GM23338 (cell line): ENCODE results near the gene FANCL. TPM values are rescaled to one million over a fixed set of nuclear protein-coding genes. Genes with fewer than 3 reads are reported as not detected.

ENCODE experiments used
- ATAC-seq: fragments of 200-7000 bp; cut with Tn5 transposase; 3 replicates; pipeline ENCODE4 v1.9.1; 2020
- DNase-seq: peaks from one replicate; pipeline ENCODE4 v3.0.0-alpha.2; 2015; ENCODE audit warnings: low spot score
- H2AFZ ChIP-seq: fragments of 200-600 bp; sonication (generic); 2 replicates; pipeline ENCODE4 v1.8.0; 2016; ENCODE audit warnings: antibody characterized with exemption, mild to moderate bottlenecking, moderate library complexity
- H3F3A ChIP-seq: fragments of 200-600 bp; sonication (generic); replicated peaks from 2 replicates; pipeline ENCODE4 v1.8.0; 2017; ENCODE audit warnings: antibody characterized with exemption, mixed run types, low read depth
- H3K27ac ChIP-seq: fragments of 200-600 bp; sonication (generic); 2 replicates; pipeline ENCODE4 v1.6.1; 2016; ENCODE audit warnings: low read depth
- H3K27me3 ChIP-seq: fragments of 200-600 bp; sonication (generic); 2 replicates; pipeline ENCODE4 v1.8.0; 2016; ENCODE audit warnings: mild to moderate bottlenecking, mixed run types, moderate library complexity; ENCODE audit not compliant: insufficient read depth
- H3K36me3 ChIP-seq: fragments of 200-600 bp; sonication (generic); 2 replicates; pipeline ENCODE4 v1.8.0; 2016; ENCODE audit warnings: mild to moderate bottlenecking; ENCODE audit not compliant: insufficient read depth
- H3K4me1 ChIP-seq: fragments of 200-600 bp; sonication (generic); 2 replicates; pipeline ENCODE4 v1.8.0; 2016; ENCODE audit warnings: mild to moderate bottlenecking, moderate library complexity; ENCODE audit not compliant: insufficient read depth
- H3K4me2 ChIP-seq: fragments of 200-600 bp; sonication (generic); 2 replicates; pipeline ENCODE4 v1.7.1; 2017; ENCODE audit warnings: mixed run types
- H3K4me3 ChIP-seq: fragments of 200-600 bp; sonication (generic); 2 replicates; pipeline ENCODE4 v1.6.1; 2016; ENCODE audit warnings: mixed run types
- H3K79me2 ChIP-seq: fragments of 200-600 bp; sonication (generic); replicated peaks from 2 replicates; pipeline ENCODE4 v1.8.0; 2017; ENCODE audit warnings: mild to moderate bottlenecking; ENCODE audit not compliant: insufficient read depth
- H3K9me2 ChIP-seq: fragments of 200-600 bp; sonication (generic); 2 replicates; pipeline ENCODE4 v1.8.0; 2017; ENCODE audit not compliant: insufficient read depth
- H4K20me1 ChIP-seq: fragments of 200-600 bp; sonication (generic); replicated peaks from 2 replicates; pipeline ENCODE4 v1.8.0; 2017; ENCODE audit warnings: mild to moderate bottlenecking; ENCODE audit not compliant: insufficient read depth
- H3K27ac Mint-ChIP-seq: 2 replicates; pipeline ENCODE4 v1.8.0; 2020; ENCODE audit warnings: inconsistent platforms, mild to moderate bottlenecking, moderate library complexity, mixed read lengths
- H3K27me3 Mint-ChIP-seq: 3 replicates; pipeline ENCODE4 v1.8.0; 2022; ENCODE audit warnings: low read depth, mild to moderate bottlenecking, moderate library complexity, mixed read lengths, inconsistent platforms; ENCODE audit not compliant: insufficient read depth, poor library complexity
- H3K36me3 Mint-ChIP-seq: 3 replicates; pipeline ENCODE4 v1.8.0; 2021; ENCODE audit warnings: low read depth, mild to moderate bottlenecking, inconsistent platforms, moderate library complexity, mixed read lengths
- H3K4me1 Mint-ChIP-seq: 3 replicates; pipeline ENCODE4 v1.8.0; 2020; ENCODE audit warnings: mild to moderate bottlenecking, inconsistent platforms, mixed read lengths
- H3K4me3 Mint-ChIP-seq: 3 replicates; pipeline ENCODE4 v1.8.0; 2021; ENCODE audit warnings: moderate library complexity, mild to moderate bottlenecking, inconsistent platforms, mixed read lengths
- H3K9me3 Mint-ChIP-seq: 3 replicates; pipeline ENCODE4 v1.8.0; 2020; ENCODE audit warnings: moderate library complexity, mild to moderate bottlenecking, inconsistent platforms, mixed read lengths
- CREB1 ChIP-seq: fragments of 250-450 bp; sonication (Bioruptor Pico); IDR thresholded peaks from 2 replicates; pipeline ENCODE4 v1.5.0; 2020; ENCODE audit warnings: low read depth, mild to moderate bottlenecking, moderate library complexity
- CTCF ChIP-seq, 2 experiments: fragments of 200-600 bp in 1 of 2; sonication (generic) in 1 of 2; conservative IDR thresholded peaks; 2 replicates each; pipeline versions ENCODE4 v1.5.1 to v1.6.1; 2016 to 2017; ENCODE audit warnings: antibody characterized with exemption in 2 of 2, low read depth in 2 of 2, mild to moderate bottlenecking in 2 of 2, moderate library complexity in 1 of 2
- EZH2 ChIP-seq: fragments of 200-600 bp; sonication (generic); IDR thresholded peaks from one replicate; pipeline ENCODE4 v1.8.0; 2017; ENCODE audit warnings: antibody characterized with exemption, mild to moderate bottlenecking, low read depth; ENCODE audit not compliant: unreplicated experiment
- EZH2phosphoT487 ChIP-seq: fragments of 200-600 bp; sonication (generic); IDR thresholded peaks from one replicate; pipeline ENCODE4 v1.8.1; 2018; ENCODE audit warnings: antibody characterized with exemption; ENCODE audit not compliant: unreplicated experiment
- JUNB ChIP-seq: IDR thresholded peaks from one replicate; pipeline ENCODE4 v1.6.1; 2016; ENCODE audit warnings: antibody characterized with exemption; ENCODE audit not compliant: unreplicated experiment
- NANOG ChIP-seq: IDR thresholded peaks from 2 replicates; pipeline ENCODE4 v1.6.1; 2016; ENCODE audit warnings: antibody characterized with exemption, borderline replicate concordance
- POLR2AphosphoS5 ChIP-seq: IDR thresholded peaks from 2 replicates; pipeline ENCODE4 v1.6.1; 2016; ENCODE audit warnings: antibody characterized with exemption, low read depth
- STAT1 ChIP-seq: IDR thresholded peaks from one replicate; pipeline ENCODE4 v1.6.1; 2016; ENCODE audit warnings: antibody characterized with exemption; ENCODE audit not compliant: unreplicated experiment
- ZNF114 ChIP-seq: fragments of 250-450 bp; sonication (Bioruptor Pico); IDR thresholded peaks from 2 replicates; pipeline ENCODE4 v1.5.0; 2020; ENCODE audit warnings: mild to moderate bottlenecking, moderate library complexity
- ZNF331 ChIP-seq: fragments of 250-450 bp; sonication (Bioruptor Pico); IDR thresholded peaks from 2 replicates; pipeline ENCODE4 v1.5.0; 2020; ENCODE audit warnings: low read depth, mild to moderate bottlenecking, moderate library complexity
- ZNF462 ChIP-seq: fragments of 250-450 bp; sonication (Bioruptor Pico); IDR thresholded peaks from 2 replicates; pipeline ENCODE4 v1.5.0; 2020; ENCODE audit warnings: mild to moderate bottlenecking, moderate library complexity
- polyA plus RNA-seq: library from polyadenylated mRNA; unstranded; fragments of >200 nt; fragmentation: Nextera tagmentation; extraction: Ambion mirVana; gene quantifications from 2 replicates; pipeline ENCODE4 v1.2.1, GENCODE V29; 2016
- total RNA-seq: library from RNA; depleted of rRNA; stranded (reverse); fragments of >200 nt; shearing (Covaris generic); gene quantifications from 2 replicates; pipeline ENCODE4 v1.2.3, GENCODE V29; 2014
- TF ChIP-seq, protein P1 (sequence below): IDR thresholded peaks from one replicate; pipeline ENCODE4 v1.6.1; 2018; ENCODE audit warnings: antibody characterized with exemption; ENCODE audit not compliant: unreplicated experiment

FANCL gene
- total and polyA plus RNA-seq, 2 experiments from 2014 or later: 90.4 to 97.8 TPM

DNA sequence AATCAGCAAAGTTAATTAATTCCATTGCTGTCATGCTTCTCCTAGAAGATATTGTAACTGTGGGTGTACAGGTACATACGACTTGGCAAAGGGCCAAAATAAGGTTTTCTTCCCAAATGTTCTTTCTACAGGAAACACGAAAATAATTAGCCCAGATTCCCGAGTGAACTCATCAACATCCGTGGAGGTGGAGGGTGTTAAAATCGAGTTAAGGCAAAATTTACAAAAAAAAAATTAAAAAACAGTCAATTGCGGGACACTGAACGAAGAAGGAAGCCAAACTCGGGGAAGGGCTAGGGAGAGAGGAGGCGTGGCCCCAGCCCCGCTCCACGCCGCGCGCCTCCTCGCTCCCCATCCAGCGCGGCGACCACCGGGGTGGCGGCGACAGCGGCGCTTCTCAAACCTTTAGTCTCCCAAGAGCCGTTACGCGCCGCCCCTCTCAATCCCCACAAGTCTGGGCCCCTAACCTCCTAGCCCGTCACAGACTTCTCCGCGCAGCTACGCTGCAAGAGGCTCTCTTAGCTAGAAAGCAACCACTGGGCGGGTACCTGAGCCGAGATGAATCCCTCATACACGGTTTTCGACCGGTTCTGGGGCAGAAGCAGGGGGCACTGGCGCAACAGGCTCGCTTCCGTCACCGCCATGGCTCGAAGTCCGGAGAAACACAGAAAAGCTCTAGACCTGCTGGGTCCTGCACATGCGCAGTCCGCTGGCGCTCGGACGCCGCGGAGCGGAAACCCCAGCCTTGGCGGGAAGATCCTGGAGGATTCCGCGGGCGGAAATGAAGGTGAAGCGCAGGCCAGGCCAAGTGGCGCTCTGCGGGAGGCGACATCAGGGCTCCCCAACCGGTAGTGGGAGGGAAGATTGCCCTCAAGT lies at the start of gene FANCL (continued):
- no peak for TF ChIP-seq EZH2

GRCh38 chr2:58289029-58289428 lies 47.9 kb upstream of the FANCL start:
- Histone ChIP-seq H3K4me3 (no peak overlapping the region), H3K4me2 (no peak overlapping the region), H3K27ac (no peak overlapping the region), H3K36me3 (no peaks in the 10 kb centered on the region), H3K4me1 (0 out of 2 replicates have a peak, but pooled peaks cover 4% of the 10 kb centered on the region), H3K9me2 (no peaks in the 10 kb centered on the region), H3K27me3 (no peaks in the 10 kb centered on the region), H4K20me1 (no peaks in the 10 kb centered on the region), H2AFZ (peak overlapping the region; percentile 24; the same call in 1 of the 2 replicates), H3F3A (no peaks in the 10 kb centered on the region), H3K79me2 (no peaks in the 10 kb centered on the region)
- Mint-ChIP-seq H3K27ac (no peak overlapping the region), H3K4me3 (no peak overlapping the region), H3K4me1 (peaks cover 10% of the 10 kb centered on the region), H3K9me3 (no peaks in the 10 kb centered on the region), H3K27me3 (no peaks in the 10 kb centered on the region), H3K36me3 (no peaks in the 10 kb centered on the region)
- DNase-seq (no peak), ATAC-seq (no peak; the same call in 2 of the 3 replicates)
- TF ChIP-seq CTCF (conservative IDR thresholded peaks at IDR 0.05; ENCODE audit: low read depth in 2 of 2) (no peak), CREB1 (CRISPR knock-in tag) (no peak), ZNF331 (CRISPR knock-in tag) (no peak), EZH2 (no peak), ZNF462 (no peak), JUNB (no peak), ZNF114 (CRISPR knock-in tag) (no peak), STAT1 (no peak), EZH2phosphoT487 (no peak), POLR2AphosphoS5 (no peak), NANOG (no peak)
- TF ChIP-seq, protein P1, sequence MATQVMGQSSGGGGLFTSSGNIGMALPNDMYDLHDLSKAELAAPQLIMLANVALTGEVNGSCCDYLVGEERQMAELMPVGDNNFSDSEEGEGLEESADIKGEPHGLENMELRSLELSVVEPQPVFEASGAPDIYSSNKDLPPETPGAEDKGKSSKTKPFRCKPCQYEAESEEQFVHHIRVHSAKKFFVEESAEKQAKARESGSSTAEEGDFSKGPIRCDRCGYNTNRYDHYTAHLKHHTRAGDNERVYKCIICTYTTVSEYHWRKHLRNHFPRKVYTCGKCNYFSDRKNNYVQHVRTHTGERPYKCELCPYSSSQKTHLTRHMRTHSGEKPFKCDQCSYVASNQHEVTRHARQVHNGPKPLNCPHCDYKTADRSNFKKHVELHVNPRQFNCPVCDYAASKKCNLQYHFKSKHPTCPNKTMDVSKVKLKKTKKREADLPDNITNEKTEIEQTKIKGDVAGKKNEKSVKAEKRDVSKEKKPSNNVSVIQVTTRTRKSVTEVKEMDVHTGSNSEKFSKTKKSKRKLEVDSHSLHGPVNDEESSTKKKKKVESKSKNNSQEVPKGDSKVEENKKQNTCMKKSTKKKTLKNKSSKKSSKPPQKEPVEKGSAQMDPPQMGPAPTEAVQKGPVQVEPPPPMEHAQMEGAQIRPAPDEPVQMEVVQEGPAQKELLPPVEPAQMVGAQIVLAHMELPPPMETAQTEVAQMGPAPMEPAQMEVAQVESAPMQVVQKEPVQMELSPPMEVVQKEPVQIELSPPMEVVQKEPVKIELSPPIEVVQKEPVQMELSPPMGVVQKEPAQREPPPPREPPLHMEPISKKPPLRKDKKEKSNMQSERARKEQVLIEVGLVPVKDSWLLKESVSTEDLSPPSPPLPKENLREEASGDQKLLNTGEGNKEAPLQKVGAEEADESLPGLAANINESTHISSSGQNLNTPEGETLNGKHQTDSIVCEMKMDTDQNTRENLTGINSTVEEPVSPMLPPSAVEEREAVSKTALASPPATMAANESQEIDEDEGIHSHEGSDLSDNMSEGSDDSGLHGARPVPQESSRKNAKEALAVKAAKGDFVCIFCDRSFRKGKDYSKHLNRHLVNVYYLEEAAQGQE: no peak
